Measurements from ENCODE around the gene RNF208. TPM values are rescaled to one million over a fixed set of nuclear protein-coding genes. Genes with fewer than 3 reads are reported as not detected.
"Not testable (repeated sequence)": the region's sequence is repeated elsewhere in the genome, so short reads cannot be mapped to it uniquely, and the experiment has no call there.

RNF208 gene, protein sequence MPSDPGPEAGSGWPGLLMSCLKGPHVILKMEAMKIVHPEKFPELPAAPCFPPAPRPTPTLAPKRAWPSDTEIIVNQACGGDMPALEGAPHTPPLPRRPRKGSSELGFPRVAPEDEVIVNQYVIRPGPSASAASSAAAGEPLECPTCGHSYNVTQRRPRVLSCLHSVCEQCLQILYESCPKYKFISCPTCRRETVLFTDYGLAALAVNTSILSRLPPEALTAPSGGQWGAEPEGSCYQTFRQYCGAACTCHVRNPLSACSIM
- 4.3 and 5.0 TPM in 2 replicates for total RNA-seq

DNA sequence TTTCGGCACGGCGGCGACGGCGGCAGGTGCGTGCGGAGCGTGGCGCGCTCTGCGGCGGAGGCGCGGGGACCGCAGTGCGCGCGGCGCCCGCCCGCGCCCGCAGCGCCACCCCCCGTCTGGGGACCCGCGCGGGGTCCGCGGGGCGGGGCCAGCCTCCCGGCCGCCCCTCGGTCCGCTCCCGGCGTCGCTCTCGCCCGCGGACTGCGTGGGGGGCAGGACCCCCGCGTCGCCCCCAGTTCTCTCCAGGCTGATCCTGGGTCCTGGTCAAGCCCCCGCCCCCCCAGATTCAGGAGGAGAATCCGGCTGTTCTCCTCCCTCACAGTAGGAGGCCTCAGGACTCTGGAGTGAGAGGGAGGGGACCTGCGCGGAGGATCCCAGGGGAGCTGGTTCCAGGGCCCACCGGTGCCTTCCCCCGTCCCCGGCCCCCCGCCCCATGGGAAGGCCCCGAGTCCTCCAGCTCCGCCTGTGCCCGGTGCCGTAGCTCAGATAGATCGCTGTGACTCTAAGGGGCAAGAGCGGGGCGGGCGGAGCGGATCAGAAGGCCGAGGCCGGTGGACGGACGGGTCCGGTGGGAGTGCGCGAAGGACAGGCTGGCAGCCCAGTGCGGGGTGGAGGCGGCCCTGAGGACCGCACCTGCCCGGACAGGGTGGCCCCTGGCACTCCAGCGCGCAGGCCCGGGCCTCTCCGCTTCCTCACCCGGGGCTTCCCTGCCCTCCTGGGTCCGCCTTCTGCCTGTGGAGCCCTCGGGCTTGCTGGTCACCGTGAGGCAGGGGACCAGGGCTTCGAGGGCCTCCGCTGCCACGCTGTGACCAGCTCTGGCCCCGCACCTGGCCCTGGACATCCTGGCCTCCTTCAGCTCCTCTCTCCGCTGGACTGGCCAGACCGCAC is at the start of gene RNF208:
TSS of gene RNF208 (minus strand) at position 51 of the 888 bp plus-strand sequence. CDS start 1,028 bp downstream, outside the sequence.
- intact Hi-C loops (cut with micrococcal nuclease) = loop anchor here (1.0 to 10.0 kb wide), 16 partner anchors 14 to 678 kb away; partner anchors contain the start of genes ANAPC2, ARRDC1, MAN1B1 and NDOR1

DNA sequence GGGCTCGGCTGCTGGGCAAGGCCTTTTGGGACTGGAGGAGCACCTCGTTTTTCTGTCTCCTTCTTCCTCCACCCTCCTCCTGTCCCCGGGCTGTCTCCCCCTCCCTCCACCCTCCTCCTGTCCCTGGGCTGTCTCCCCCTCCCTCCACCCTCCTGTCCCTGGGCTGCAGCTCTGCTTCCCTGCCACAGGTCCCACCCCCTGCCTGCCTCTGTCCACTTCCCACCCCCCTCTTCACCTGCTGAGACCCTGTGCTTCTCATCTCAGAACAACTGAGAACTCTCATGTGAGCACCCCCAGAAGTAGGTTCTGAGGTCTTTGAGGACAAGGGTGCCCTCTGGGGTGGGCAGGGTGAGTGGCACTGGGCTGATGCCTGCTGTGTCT is 49.6 kb upstream of the RNF208 start:
- intact Hi-C loops (cut with micrococcal nuclease) = no loop called here

DNA sequence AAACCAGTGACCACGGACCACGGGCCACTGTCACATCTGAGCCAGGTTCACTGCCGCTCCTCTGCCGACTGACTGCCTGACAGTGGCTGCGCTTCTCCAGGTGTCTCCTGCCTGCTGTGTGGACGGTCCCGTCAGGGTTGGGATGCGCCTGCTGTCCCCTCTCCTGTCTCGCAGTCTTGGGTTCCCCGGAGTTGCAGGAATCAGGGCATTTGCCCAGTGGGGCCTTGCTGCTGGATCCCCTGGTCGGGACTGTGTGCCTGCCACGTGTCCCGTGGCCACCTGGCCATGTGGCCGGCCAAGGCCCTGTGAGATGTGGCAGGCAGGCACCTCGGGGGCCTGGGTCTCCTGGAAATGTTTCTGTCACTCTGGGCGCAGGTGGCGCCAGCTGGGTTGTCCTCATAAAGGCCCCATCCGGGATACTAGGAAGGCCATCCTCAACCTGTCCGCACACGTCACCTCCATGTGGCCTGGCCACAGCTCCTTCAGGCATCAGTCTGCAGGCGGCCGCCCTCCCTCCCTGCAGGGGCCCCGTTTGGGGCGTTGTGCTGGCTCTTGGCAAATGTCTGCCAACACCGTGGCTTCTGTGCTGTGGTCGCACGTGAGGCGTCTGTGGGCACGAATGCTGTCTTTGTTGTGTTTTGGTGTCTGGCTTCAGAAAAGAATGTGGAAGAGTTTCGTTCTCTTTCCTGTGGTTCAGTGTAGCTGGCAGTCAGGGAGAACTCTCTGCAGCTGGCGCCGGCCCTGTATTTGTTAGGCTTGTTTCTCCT is 49.1 kb upstream of the RNF208 start:
- intact Hi-C loops (cut with micrococcal nuclease) = no loop called here

DNA sequence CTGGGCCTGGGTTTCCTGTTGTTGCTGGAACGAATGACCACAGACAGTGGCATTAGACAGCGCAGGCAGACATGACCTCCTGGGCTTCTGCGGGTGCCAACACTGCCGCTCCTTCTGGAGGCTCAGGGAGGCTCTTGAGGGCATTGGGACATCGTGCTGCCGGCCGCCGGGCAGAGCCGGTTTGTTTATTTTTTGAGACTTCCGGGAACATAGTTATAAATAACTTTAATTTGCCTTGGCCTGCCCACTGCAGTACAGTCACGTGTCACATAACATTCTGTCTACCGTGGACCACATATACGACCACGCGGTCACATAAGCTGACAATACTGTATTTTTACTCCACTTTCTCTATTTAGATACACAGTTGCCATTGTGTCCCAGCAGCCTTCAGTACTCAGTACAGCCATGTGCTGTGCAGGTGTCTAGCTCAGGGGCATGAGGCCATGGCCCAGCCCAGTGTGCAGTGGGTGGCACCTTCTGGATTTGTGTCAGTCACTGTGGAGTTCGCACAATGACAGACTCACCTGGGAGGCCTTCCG is 47.3 kb upstream of the RNF208 start:
- intact Hi-C loops (cut with micrococcal nuclease) = no loop called here

DNA sequence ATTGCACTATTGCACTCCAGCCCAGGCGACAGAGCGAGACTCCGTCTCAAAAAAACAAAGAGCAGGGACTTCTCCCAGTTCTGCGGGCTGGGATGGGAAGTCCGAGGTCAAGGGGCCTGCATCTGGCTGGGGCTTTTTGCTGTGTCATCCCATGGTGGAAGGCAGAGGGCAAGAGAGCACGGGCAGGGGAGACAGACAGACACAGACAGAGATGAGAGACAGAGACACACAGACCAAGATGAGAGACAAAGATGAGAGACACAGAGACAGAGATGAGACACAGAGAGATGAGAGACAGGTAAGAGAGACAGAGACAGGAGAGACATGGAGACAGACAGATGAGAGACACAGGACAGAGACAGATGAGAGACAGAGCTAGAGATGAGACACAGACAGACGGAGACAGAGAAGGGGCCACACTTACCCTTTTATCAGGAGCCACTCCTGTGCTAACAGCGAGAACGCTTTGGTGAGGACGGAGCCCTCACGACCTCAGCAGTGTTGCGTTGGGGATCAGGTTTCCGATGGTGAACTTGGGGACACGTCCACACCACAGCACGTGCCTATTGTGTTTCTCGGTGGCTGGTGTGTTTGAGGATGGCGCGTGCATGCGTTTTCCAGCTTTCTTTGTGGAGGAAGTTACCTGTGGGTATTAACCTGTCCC is 46.6 kb upstream of the RNF208 start:
- intact Hi-C loops (cut with micrococcal nuclease) = no loop called here

DNA sequence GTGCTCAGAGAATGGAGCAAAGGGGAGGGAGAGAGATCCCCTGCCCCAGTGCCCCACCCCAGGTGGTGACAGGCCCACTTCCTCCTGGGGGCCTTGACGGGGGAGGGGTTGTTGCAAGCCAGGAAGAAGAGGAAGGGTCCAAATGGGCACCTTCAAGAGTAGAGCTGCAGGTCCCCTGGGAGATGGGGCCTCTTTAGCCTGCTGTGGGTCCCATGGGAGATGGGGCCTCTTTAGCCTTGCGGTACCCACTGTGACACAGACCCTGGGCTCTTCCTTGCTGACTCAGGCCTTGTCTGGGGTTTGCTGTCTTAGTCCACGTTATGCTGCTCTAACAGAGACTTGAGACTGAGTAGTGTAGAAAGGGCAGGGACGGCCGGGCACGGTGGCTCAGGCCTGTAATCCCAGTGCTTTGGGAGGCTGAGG is 45.9 kb upstream of the RNF208 start:
- intact Hi-C loops (cut with micrococcal nuclease) = no loop called here

DNA sequence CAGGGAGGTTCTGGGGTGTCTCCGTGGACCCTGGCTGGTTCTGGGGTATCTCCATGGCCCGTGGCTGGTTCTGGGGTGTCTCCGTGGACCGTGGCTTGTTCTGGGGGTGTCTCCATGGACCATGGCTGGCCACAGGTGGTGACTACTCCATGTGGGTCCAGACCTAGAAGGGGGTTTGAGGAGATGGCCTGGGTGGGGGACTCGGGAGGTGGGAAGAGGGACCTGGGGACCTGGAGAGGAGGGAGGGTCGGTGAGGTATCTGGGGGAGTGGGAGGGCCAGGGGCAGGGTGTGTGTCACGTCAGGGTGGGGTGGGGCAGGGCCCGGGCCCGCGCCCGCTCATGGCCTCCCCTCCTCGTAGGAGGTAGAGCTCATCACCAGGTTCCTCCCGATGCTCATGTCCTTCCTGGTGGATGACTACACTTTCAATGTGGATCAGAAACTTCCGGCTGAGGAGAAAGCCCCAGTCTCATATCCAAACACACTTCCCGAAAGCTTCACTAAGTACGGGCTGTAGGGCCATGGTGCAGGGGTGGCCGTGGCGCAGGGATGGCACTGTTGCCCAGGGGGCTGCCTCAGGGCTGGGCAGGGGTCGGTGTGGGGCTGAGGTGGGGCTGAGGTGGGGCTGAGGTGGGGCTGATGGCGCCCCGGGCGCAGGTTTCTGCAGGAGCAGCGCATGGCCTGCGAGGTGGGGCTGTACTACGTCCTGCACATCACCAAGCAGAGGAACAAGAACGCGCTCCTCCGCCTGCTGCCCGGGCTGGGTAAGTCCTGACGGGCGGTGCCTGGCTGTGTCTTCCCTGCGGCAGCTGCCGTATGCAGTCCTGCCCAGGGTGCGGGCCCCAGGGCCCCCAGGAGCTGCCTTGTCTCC is 44.8 kb upstream of the RNF208 start:
- intact Hi-C loops (cut with micrococcal nuclease) = no loop called here

DNA sequence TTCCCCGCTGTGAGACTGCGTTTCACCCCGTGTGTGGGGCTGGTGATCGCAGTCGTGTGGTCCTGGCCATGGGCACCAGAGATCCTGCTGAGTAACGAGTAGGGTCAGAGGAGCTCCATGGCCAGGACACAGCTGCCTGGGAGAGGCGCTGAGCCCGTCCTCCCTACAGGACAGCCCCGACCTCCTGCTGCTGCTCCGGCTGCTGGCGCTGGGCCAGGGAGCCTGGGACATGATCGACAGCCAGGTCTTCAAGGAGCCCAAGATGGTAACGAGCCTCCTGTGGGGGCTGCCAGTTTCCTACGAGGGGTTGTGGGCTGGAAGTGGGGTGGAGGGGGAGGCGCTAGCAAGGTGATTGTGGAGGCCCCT is 44.1 kb upstream of the RNF208 start:
- intact Hi-C loops (cut with micrococcal nuclease) = no loop called here

DNA sequence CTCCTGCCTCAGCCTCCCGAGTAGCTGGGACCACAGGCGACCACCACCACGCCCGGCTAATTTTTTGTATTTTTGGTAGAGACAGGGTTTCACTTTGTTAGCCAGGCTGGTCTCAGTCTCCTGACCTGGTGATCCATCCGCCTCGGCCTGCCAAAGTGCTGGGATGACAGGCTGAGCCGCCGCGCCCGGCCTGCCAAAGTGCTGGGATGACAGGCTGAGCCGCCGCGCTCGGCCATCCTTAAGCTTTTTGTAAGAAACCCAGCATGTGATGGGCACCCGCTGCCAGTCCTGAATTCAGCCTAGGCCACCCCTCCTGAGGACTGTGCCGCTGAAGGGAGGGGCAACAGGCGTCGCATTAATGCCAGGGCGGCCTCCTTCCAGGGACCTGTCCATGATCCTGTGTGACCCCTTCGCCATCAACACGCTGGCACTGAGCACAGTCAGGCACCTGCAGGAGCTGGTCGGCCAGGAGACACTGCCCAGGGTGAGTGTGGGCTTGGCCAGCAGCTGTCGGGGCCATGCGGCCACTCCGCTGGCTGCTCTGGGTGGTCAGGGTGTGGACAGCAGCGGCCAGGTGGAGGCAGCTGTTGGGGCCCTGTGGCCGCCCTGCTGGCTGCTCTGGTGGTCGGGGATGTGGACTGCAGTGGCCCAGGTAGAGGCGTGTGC is 43.6 kb upstream of the RNF208 start:
- intact Hi-C loops (cut with micrococcal nuclease) = no loop called here

DNA sequence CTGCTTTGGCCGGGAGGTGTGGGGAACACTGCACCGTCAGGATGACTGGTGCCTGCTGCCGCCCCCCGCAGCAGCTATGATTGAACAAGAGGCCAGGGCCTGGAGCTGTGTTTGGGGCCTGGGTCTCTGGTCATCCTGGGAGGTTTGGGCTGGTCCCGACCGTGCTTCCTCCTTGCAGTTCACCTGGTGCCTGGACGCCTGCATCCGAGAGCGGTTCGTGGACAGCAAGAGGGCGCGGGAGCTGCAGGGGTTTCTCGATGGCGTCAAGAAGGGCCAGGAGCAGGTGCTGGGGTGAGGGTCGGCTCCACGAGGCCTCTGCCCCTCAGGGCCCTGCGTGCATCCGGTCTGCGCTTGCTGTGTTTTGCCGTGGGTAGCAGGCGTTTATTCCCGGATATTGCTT is 42.0 kb upstream of the RNF208 start:
- intact Hi-C loops (cut with micrococcal nuclease) = no loop called here

DNA sequence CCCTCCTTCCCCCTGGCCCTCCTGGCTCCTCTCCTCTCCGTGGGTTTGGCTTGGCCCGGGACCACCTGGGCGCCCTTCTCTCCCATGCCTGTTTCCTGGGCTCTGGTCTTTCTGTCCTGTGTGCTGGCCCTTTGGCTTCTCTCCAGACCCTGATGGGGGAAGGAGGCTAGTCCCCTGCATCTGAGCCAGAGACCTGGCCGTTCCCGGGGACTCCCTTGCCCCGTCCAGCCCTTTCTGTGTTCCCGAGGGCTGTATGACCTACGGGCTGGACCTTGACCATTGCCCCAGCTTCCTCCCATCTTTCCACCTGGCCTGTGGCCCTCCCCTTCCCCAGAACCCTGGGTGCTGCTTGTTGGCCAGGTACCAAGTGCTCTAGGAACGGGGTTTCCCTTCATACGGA is 41.5 kb upstream of the RNF208 start:
- intact Hi-C loops (cut with micrococcal nuclease) = no loop called here

DNA sequence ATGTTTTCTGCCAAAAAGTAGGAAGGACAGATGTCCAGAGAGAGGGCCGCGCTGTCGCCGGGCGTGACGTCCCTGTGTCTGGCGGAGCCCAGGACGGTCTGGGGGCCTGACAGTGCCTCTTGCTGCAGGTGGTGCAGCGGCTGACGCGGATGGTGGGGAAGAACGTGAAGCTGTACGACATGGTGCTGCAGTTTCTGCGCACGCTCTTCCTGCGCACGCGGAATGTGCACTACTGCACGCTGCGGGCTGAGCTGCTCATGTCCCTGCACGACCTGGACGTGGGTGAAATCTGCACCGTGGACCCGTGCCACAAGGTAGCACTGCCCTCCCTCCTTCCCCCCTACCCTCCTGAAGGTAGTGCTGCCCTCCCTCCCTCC is 40.9 kb upstream of the RNF208 start:
- intact Hi-C loops (cut with micrococcal nuclease) = no loop called here

DNA sequence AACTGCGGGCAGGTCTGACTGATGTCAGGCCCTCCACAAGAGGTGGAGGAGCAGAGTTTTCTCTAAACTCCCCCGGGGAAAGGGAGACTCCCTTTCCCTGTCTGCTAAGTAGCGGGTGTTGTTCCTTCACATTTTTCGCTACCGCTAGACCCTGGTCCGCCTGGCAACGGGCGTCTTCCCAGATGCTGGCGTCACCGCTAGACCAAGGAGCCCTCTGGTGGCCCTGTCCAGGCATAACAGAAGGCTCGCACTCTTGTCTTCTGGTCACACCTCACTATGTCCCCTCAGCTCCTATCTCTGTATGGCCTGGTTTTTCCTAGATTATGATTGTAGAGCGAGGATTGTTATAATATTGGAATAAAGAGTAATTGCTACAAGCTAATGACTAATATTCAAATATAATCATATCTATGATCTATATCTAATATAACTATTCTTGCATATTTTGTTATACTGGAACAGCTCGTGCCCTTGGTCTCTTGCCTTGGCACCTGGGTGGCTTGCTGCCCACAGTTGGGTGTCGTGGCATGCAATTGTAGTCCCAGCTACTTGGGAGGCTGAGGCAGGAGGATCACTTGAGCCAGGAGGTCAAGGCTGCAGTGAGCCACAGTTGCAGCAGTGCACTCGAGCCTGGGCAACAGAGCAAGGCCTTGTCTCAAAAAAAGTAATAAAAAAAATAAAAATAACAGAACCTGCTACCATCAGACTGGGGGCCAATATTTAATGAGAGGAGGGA is 40.3 kb upstream of the RNF208 start:
- intact Hi-C loops (cut with micrococcal nuclease) = not testable (repeated sequence)

DNA sequence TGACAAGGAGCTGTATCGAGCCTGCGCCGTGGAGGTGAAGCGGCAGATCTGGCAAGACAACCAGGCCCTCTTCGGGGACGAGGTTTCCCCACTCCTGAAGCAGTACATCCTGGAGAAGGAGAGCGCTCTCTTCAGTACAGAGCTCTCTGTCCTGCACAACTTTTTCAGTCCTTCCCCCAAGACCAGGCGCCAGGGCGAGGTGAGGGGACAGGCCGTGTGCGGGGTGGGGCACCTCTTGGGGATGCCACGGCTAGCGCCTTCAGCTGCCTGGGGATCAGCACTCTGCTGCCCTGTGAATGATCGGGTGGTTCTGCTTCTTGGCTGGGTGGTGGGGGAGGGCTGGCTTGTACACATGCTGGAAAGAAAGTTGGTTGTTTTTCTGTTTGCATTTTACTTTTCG is 34.8 kb upstream of the RNF208 start:
- intact Hi-C loops (cut with micrococcal nuclease) = no loop called here

DNA sequence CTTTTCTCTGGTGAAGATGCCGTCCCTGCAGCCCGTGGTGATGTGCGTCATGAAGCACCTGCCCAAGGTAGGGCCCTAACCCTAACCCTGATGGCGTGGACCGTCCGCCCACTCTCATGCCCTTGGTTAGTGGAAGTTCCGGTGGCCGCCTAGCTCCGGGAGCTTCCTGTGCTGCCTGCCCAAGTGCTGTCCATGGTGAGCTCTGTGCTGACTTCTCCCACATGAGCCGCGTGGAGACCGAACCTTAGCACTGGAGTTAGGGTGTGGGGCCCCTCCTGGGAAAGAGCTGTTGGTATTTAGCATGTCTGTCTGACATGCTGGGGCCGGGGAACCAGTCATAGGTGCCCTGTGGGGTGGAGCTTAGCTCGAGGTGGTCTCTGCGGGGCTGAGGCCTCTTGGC is 34.3 kb upstream of the RNF208 start:
- intact Hi-C loops (cut with micrococcal nuclease) = no loop called here

DNA sequence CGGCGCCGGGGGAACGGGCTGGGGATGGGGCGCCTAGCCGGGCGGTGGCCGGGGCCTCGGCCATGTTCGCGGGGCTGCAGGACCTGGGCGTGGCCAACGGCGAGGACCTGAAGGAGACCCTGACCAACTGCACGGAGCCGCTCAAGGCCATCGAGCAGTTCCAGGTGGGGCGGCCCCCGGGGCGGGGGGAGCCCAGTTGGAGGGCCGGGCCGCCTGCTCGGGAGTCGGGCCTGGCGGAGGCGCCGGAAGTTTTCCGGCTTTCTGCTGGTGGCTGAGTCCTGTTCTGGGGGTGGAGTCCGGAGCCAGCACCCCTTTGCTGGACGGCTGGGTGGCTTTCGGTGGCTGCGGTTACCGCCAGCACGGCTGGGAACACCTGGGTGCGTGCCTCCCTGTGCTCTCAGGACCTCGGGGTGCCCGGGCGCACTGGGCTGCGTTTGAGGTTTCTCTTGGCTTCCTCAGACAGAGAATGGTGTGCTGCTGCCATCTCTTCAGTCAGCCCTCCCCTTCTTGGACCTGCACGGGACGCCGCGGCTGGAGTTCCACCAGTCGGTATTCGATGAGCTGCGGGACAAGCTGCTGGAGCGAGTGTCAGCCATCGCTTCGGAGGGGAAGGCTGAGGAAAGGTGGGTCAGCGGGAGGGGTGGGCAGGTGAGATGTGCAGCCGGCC is 33.5 kb upstream of the RNF208 start:
- intact Hi-C loops (cut with micrococcal nuclease) = loop anchor here (1.0 kb wide), 6 partner anchors 14 to 169 kb away; partner anchors contain the start of genes ANAPC2, MAN1B1, NDOR1 and SSNA1

DNA sequence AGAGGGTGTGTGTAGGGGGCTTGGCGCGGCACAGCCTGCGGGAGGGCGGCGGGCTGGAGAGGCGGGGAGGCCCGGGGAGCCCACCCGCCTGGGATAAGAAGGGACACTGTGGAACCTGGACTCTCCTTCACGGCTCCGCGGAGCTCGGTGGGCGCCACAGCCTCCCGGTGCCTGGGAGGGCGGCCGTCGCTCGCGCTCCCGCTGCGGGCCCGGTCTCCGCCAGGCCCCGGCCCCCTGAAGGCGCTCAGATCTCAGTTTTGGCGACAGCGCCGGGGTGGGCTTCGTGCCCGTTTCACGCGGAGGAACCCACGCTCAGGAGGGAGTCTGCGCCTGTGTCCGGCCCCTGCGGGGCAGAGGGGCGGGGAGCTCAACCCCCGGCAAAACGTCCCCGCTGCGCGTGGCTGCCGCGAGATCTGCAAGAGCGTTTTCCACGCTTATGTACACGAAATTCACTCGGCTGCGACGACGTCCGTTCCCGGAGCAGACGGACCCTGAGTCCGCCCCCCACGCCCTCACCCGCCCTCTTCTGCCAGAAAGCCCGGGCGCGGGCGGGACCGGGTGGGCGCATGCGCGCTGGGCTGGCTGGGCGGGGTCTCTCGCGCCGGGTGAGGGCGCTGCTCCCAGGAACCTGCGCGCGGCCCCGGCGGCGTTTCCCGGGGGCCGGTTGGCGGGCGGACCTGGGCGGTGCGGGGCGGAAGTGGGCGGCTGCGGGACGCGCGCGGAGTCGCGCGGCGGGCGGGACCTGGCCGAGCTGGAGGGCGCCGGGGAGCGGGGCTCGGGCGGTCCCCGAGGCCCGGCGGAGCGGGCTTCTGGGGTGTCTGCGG is 32.8 kb upstream of the RNF208 start, which contains the start of gene NELFB:
TSS of gene NELFB (plus strand) at position 704 of the 824 bp plus-strand sequence.
- intact Hi-C loops (cut with micrococcal nuclease) = loop anchor here (1.0 kb wide), 6 partner anchors 14 to 169 kb away; partner anchors contain the start of genes ANAPC2, MAN1B1, NDOR1 and SSNA1

Data from T-helper 1 cell treated with Interleukin-12 subunit alpha and Interleukin-12 subunit beta and Interleukin-4 antibody, amounts not matched to agents 30 ng/mL and 1 ng/mL, for 36 hours (primary cell).